Panc1 (cell line): ENCODE results near the gene EXOC3L1. TPM values are rescaled to one million over a fixed set of nuclear protein-coding genes. Genes with fewer than 3 reads are reported as not detected.

ENCODE experiments used
- ATAC-seq: fragments of 200-7000 bp; cut with Tn5 transposase; 2 replicates; pipeline ENCODE4 v1.9.1; 2020; ENCODE audit warnings: mild to moderate bottlenecking, moderate library complexity
- BruUV-seq: library from RNA; stranded (reverse); fragments of 400-500 nt; replicated peaks from 2 replicates; lab custom pipeline; 2021; lab: Mats Ljungman, UMichigan
- CTCF ChIA-PET: fragments of 300-600 bp; sonication (Branson Sonifier 250); formaldehyde crosslinking; loops from one replicate; lab custom pipeline; 2022; ENCODE audit warnings: antibody characterized with exemption; lab: Charles Lee
- POLR2A ChIA-PET: fragments of 300-600 bp; sonication (Branson Sonifier 250); formaldehyde crosslinking; loops from one replicate; lab custom pipeline; 2022; ENCODE audit warnings: antibody characterized with exemption; lab: Charles Lee
- DNase-seq: peaks from one replicate; pipeline ENCODE4 v3.0.0-alpha.2; 2010; ENCODE audit warnings: low read depth, low spot score
- H3K27ac ChIP-seq: 2 replicates; pipeline ENCODE4 v1.5.1; 2011; ENCODE audit warnings: mild to moderate bottlenecking, low read length, inconsistent platforms
- H3K27me3 ChIP-seq: fragments of 200-500 bp; sonication (Bioruptor generic); 2 replicates; pipeline ENCODE4 v1.6.0; 2014; ENCODE audit warnings: low read length, inconsistent platforms; ENCODE audit not compliant: control insufficient read depth, insufficient read depth
- H3K36me3 ChIP-seq: fragments of 200-500 bp; sonication (Bioruptor generic); 2 replicates; pipeline ENCODE4 v1.5.1; 2014; ENCODE audit warnings: inconsistent platforms, mild to moderate bottlenecking, low read length, moderate library complexity; ENCODE audit not compliant: control insufficient read depth, insufficient read depth
- H3K4me1 ChIP-seq: 2 replicates; pipeline ENCODE4 v1.5.1; 2011; ENCODE audit warnings: inconsistent platforms, mild to moderate bottlenecking, low read length, moderate library complexity; ENCODE audit not compliant: control insufficient read depth, insufficient read depth
- H3K4me3 ChIP-seq, 2 experiments: 2 replicates each; pipeline ENCODE4 v1.5.1; 2011 to 2012; ENCODE audit warnings: low read depth in 2 of 2, low read length in 2 of 2, mild to moderate bottlenecking in 2 of 2, inconsistent platforms in 1 of 2, moderate library complexity in 1 of 2
- H3K9me3 ChIP-seq: fragments of 200-500 bp; sonication (Bioruptor generic); 2 replicates; pipeline ENCODE4 v1.5.1; 2014; ENCODE audit warnings: low read depth, mild to moderate bottlenecking, inconsistent platforms, low read length, moderate library complexity; ENCODE audit not compliant: control insufficient read depth, insufficient read depth
- CTCF ChIP-seq: fragments of 450-650 bp; IDR thresholded peaks from 2 replicates; pipeline ENCODE4 v1.5.1; 2017; ENCODE audit warnings: mild to moderate bottlenecking
- POLR2AphosphoS5 ChIP-seq: IDR thresholded peaks from 2 replicates; pipeline ENCODE4 v1.6.1; 2012; ENCODE audit warnings: mild to moderate bottlenecking, low read depth, low read length, moderate library complexity
- REST ChIP-seq, 2 experiments: IDR thresholded peaks; 2 replicates each; pipeline ENCODE4 v1.6.1; 2011 to 2012; ENCODE audit warnings: low read depth in 2 of 2, control low read depth in 1 of 2, low read length in 1 of 2, mild to moderate bottlenecking in 1 of 2, moderate library complexity in 1 of 2; ENCODE audit not compliant: insufficient read depth in 1 of 2
- TCF7L2 ChIP-seq: IDR thresholded peaks from 2 replicates; pipeline ENCODE4 v1.6.1; 2011; ENCODE audit warnings: mild to moderate bottlenecking, low read depth, low read length, inconsistent platforms
- in situ Hi-C: cut with HindIII; loops from 2 replicates; pipeline ENCODE4 v1.10.0; 2016; ENCODE audit warnings: low sequenced_read_pairs, low pct_unique_long_range_greater_than_20kb
- intact Hi-C: fragments of 100-400 bp; cut with micrococcal nuclease; formaldehyde crosslinking; loops from one replicate; pipeline ENCODE4 v1.10.0; 2022; ENCODE audit not compliant: unreplicated experiment
- total RNA-seq: library from RNA; stranded (reverse); gene quantifications from one replicate; pipeline ENCODE4 v1.2.1, GENCODE V29; 2021; ENCODE audit not compliant: unreplicated experiment

The EXOC3L1 gene
- total RNA-seq, 1 experiment from 2014 or later, result 0.41 TPM

- no TSS peak for BruUV-seq
- ATAC-seq (no peak), DNase-seq (no peak)
- TF ChIP-seq CTCF, result no peak
- TF ChIP-seq POLR2AphosphoS5, result no peak
- no peak for TF ChIP-seq REST (IDR thresholded peaks at IDR 0.05; ENCODE audit: insufficient read depth in 1 of 2, low read depth in 2 of 2, low read length in 1 of 2)
- intact Hi-C loops (no loop called here), in situ Hi-C loops (no loop called here)
- H3K4me3 ChIP-seq, result no peak overlapping the region
- ChIA-PET POLR2A (no interaction called here), CTCF (no interaction called here)
- H3K4me1 ChIP-seq, result peaks cover 12% of the 10 kb centered on the region
- no peak overlapping the region for H3K27ac ChIP-seq
- H3K36me3 ChIP-seq, result no peaks in the 10 kb centered on the region
- no peaks in the 10 kb centered on the region for H3K27me3 ChIP-seq
- H3K9me3 ChIP-seq, result no peaks in the 10 kb centered on the region
Measured at GRCh38 chr16:67211674-67212073, 21.7 kb upstream of the EXOC3L1 start.

GRCh38 chr16:67210069-67210937 lies 20.4 kb upstream of the EXOC3L1 start:
- Histone ChIP-seq H3K27ac (no peak overlapping the region), H3K36me3 (no peaks in the 10 kb centered on the region), H3K4me3 (no peak overlapping the region), H3K4me1 (peaks cover 18% of the 10 kb centered on the region), H3K27me3 (no peaks in the 10 kb centered on the region), H3K9me3 (no peaks in the 10 kb centered on the region)
- ATAC-seq (no peak), DNase-seq (no peak)
- CTCF ChIA-PET, result no interaction called here
- intact Hi-C loops, result no loop called here
- in situ Hi-C loops, result no loop called here
- POLR2A ChIA-PET, result interaction anchor here (0.6 kb wide), 1 partner anchor 122 kb away, joined by 3 read pairs; no protein-coding TSS in a partner anchor
- BruUV-seq, result no TSS peak
- TF ChIP-seq CTCF (no peak), POLR2AphosphoS5 (no peak), TCF7L2 (no peak)
